Right ventricle myocardium superior (tissue), 1 donor: ENCODE measurements around the gene ZBTB12. TPM values are rescaled to one million over a fixed set of nuclear protein-coding genes. Genes with fewer than 3 reads are reported as not detected.

Experiments used
- ATAC-seq: fragments of 200-7000 bp; cut with Tn5 transposase; one replicate; pipeline ENCODE4 v1.9.1; 2020; ENCODE audit warnings: mild to moderate bottlenecking; ENCODE audit not compliant: poor library complexity
- DNase-seq: peaks from one replicate; pipeline ENCODE4 v3.0.0-alpha.2; 2020
- intact Hi-C: fragments of 100-400 bp; cut with DNase I; formaldehyde crosslinking; loops from one replicate; pipeline ENCODE4 v1.11.2; 2022
- total RNA-seq: library from RNA; stranded (reverse); fragmentation: NEBNext Ultra II Directional; extraction: Animal tissue kit (Norgen Biotek cat#: 25700); gene quantifications from one replicate; pipeline ENCODE4 v1.2.1, GENCODE V29; 2021
- donor health status: DM: no; HTN: yes; CAD: no; lungs with severe emphysema.

ZBTB12 gene
- total RNA-seq, 1 donor from 2014 or later, result 3.1 TPM

- DNase-seq, result no peak
- intact Hi-C loops, result no loop called here
- ATAC-seq, result no peak
Measured at GRCh38 chr6:31900917-31901414, 920 bp downstream of the ZBTB12 start.

- intact Hi-C loops, result no loop called here
- ATAC-seq (no peak), DNase-seq (no peak)
Measured at GRCh38 chr6:31899882-31900722, 1.8 kb downstream of the ZBTB12 start.

GRCh38 chr6:31899215-31899614 is 2.7 kb downstream of the ZBTB12 start:
- intact Hi-C loops, result no loop called here
- no peak for ATAC-seq
- no peak for DNase-seq

GRCh38 chr6:31898383-31899011 is 3.4 kb downstream of the ZBTB12 start:
- DNase-seq (no peak), ATAC-seq (peak; percentile 36)
- intact Hi-C loops, result no loop called here

GRCh38 chr6:31897612-31898382 is 4.1 kb downstream of the ZBTB12 start, which contains the start of gene EHMT2:
TSS of gene EHMT2 (minus strand) at chr6:31897698. CDS start at chr6:31897677, 21 bp downstream.
- ATAC-seq, result peak; percentile 75
- intact Hi-C loops, result no loop called here
- peak; percentile 90 for DNase-seq

- no peak for ATAC-seq
- DNase-seq, result no peak
- intact Hi-C loops, result no loop called here
Measured at GRCh38 chr6:31896856-31897611, 4.9 kb downstream of the ZBTB12 start.

GRCh38 chr6:31896493-31896855 is 5.4 kb downstream of the ZBTB12 start:
- ATAC-seq (no peak), DNase-seq (no peak)
- intact Hi-C loops, result no loop called here

- ATAC-seq, result no peak
- intact Hi-C loops, result no loop called here
Measured at GRCh38 chr6:31892821-31893220, 9.1 kb downstream of the ZBTB12 start.

GRCh38 chr6:31889331-31889972 is 12.4 kb downstream of the ZBTB12 start:
- DNase-seq, result no peak
- ATAC-seq, result peak; percentile 10
- intact Hi-C loops, result no loop called here

More at GRCh38 chr6:31892821-31893220, 9.1 kb downstream of the ZBTB12 start:
- no peak for DNase-seq

GRCh38 chr6:31888276-31889258 is 13.3 kb downstream of the ZBTB12 start:
- ATAC-seq, result peak; percentile 43
- no peak for DNase-seq
- intact Hi-C loops, result no loop called here

GRCh38 chr6:31887173-31888007 is 14.5 kb downstream of the ZBTB12 start:
- DNase-seq (no peak), ATAC-seq (no peak)
- intact Hi-C loops, result no loop called here

GRCh38 chr6:31886541-31886991 is 15.3 kb downstream of the ZBTB12 start:
- intact Hi-C loops, result no loop called here
- DNase-seq (no peak), ATAC-seq (no peak)

- ATAC-seq (no peak), DNase-seq (no peak)
- intact Hi-C loops, result no loop called here
Measured at GRCh38 chr6:31884528-31885035, 17.3 kb downstream of the ZBTB12 start.

GRCh38 chr6:31883676-31884075 is 18.2 kb downstream of the ZBTB12 start:
- ATAC-seq (no peak), DNase-seq (no peak)
- intact Hi-C loops, result no loop called here

GRCh38 chr6:31882344-31882743 is 19.5 kb downstream of the ZBTB12 start:
- ATAC-seq (no peak), DNase-seq (no peak)
- intact Hi-C loops, result no loop called here
